MM.1S (cell line): ENCODE data around the gene MAGEA6.
"Not testable (repeated sequence)": the region's sequence is repeated elsewhere in the genome, so short reads cannot be mapped to it uniquely, and the experiment has no call there.

Experiments used
- DNase-seq: peaks from one replicate; pipeline ENCODE4 v3.0.0-alpha.2; 2015
- H2AFZ ChIP-seq: fragments of 300-600 bp; sonication (generic); 2 replicates; pipeline ENCODE4 v1.6.0; 2016; ENCODE audit warnings: antibody characterized with exemption, low read length
- H3F3A ChIP-seq: fragments of 300-600 bp; sonication (generic); 2 replicates; pipeline ENCODE4 v1.6.1; 2016; ENCODE audit warnings: mild to moderate bottlenecking, antibody characterized with exemption, low read length, moderate library complexity, mixed read lengths; ENCODE audit not compliant: insufficient read depth
- H3K27ac ChIP-seq: fragments of 300-600 bp; sonication (generic); 2 replicates; pipeline ENCODE4 v1.5.1; 2016; ENCODE audit warnings: mild to moderate bottlenecking, low read length
- H3K27me3 ChIP-seq: fragments of 300-600 bp; sonication (generic); replicated peaks from 2 replicates; pipeline ENCODE4 v1.6.0; 2016; ENCODE audit warnings: low read length; ENCODE audit not compliant: insufficient read depth
- H3K36me3 ChIP-seq: fragments of 300-600 bp; sonication (generic); replicated peaks from 2 replicates; pipeline ENCODE4 v1.6.1; 2016; ENCODE audit warnings: mild to moderate bottlenecking, low read length, mixed read lengths; ENCODE audit not compliant: insufficient read depth
- H3K4me1 ChIP-seq: fragments of 300-600 bp; sonication (generic); 2 replicates; pipeline ENCODE4 v1.6.1; 2016; ENCODE audit warnings: low read length, mixed read lengths
- H3K4me2 ChIP-seq: fragments of 300-600 bp; sonication (generic); 2 replicates; pipeline ENCODE4 v1.6.0; 2016; ENCODE audit warnings: low read depth, low read length
- H3K4me3 ChIP-seq: fragments of 300-600 bp; sonication (generic); 2 replicates; pipeline ENCODE4 v1.5.1; 2016; ENCODE audit warnings: low read length, mixed read lengths
- H3K79me2 ChIP-seq: fragments of 300-600 bp; sonication (generic); 2 replicates; pipeline ENCODE4 v1.6.1; 2016; ENCODE audit warnings: mixed run types, low read length, mixed read lengths
- H3K9ac ChIP-seq: fragments of 300-600 bp; sonication (generic); 2 replicates; pipeline ENCODE4 v1.6.1; 2016; ENCODE audit warnings: low read length, mixed read lengths
- H3K9me2 ChIP-seq: fragments of 300-600 bp; sonication (generic); replicated peaks from 2 replicates; pipeline ENCODE4 v1.6.1; 2016; ENCODE audit warnings: mild to moderate bottlenecking, low read length, mixed read lengths; ENCODE audit not compliant: insufficient read depth
- H3K9me3 ChIP-seq: fragments of 300-600 bp; sonication (generic); replicated peaks from 2 replicates; pipeline ENCODE4 v1.6.1; 2016; ENCODE audit warnings: mild to moderate bottlenecking, low read length, mixed read lengths; ENCODE audit not compliant: insufficient read depth
- H4K20me1 ChIP-seq: fragments of 300-600 bp; sonication (generic); 2 replicates; pipeline ENCODE4 v1.6.1; 2016; ENCODE audit warnings: mild to moderate bottlenecking, low read length, moderate library complexity, mixed read lengths; ENCODE audit not compliant: insufficient read depth
- EZH2 ChIP-seq: fragments of 300-600 bp; sonication (generic); optimal IDR thresholded peaks from 2 replicates; pipeline ENCODE3; 2017; ENCODE audit warnings: low read depth, mild to moderate bottlenecking, antibody characterized with exemption, low read length, mixed read lengths
- EZH2phosphoT487 ChIP-seq: fragments of 300-600 bp; sonication (generic); IDR thresholded peaks from 2 replicates; pipeline ENCODE4 v1.6.1; 2018; ENCODE audit warnings: antibody characterized with exemption, low read length
- TF ChIP-seq, protein P1 (sequence below): fragments of 300-600 bp; sonication (generic); IDR thresholded peaks from 2 replicates; pipeline ENCODE4 v1.5.1; 2016; ENCODE audit warnings: antibody characterized with exemption, low read length, mixed read lengths

The MAGEA6 gene

GRCh38 chrX:152810403-152810802, 40.9 kb upstream of the MAGEA6 start:
- DNase-seq: no peak

GRCh38 chrX:152806035-152806434, 36.5 kb upstream of the MAGEA6 start:
- Histone ChIP-seq H3K27me3 (no peaks in the 10 kb centered on the region), H4K20me1 (no peaks in the 10 kb centered on the region), H2AFZ (no peak overlapping the region), H3K27ac (no peak overlapping the region), H3K9me2 (no peaks in the 10 kb centered on the region), H3K79me2 (no peaks in the 10 kb centered on the region), H3K4me2 (no peak overlapping the region), H3K9me3 (no peaks in the 10 kb centered on the region), H3K9ac (no peak overlapping the region), H3F3A (no peaks in the 10 kb centered on the region), H3K4me1 (no peaks in the 10 kb centered on the region), H3K4me3 (no peak overlapping the region), H3K36me3 (no peaks in the 10 kb centered on the region)
- TF ChIP-seq, protein P1, sequence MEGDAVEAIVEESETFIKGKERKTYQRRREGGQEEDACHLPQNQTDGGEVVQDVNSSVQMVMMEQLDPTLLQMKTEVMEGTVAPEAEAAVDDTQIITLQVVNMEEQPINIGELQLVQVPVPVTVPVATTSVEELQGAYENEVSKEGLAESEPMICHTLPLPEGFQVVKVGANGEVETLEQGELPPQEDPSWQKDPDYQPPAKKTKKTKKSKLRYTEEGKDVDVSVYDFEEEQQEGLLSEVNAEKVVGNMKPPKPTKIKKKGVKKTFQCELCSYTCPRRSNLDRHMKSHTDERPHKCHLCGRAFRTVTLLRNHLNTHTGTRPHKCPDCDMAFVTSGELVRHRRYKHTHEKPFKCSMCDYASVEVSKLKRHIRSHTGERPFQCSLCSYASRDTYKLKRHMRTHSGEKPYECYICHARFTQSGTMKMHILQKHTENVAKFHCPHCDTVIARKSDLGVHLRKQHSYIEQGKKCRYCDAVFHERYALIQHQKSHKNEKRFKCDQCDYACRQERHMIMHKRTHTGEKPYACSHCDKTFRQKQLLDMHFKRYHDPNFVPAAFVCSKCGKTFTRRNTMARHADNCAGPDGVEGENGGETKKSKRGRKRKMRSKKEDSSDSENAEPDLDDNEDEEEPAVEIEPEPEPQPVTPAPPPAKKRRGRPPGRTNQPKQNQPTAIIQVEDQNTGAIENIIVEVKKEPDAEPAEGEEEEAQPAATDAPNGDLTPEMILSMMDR: no peak
- TF ChIP-seq EZH2phosphoT487: no peak
- TF ChIP-seq EZH2: no peak
- no peak for DNase-seq

More at GRCh38 chrX:152810403-152810802, 40.9 kb upstream of the MAGEA6 start:
- Histone ChIP-seq H3K27ac (no peak overlapping the region), H3K79me2 (no peaks in the 10 kb centered on the region), H3K4me3 (no peak overlapping the region), H4K20me1 (no peaks in the 10 kb centered on the region), H3K9me2 (no peaks in the 10 kb centered on the region), H3K9me3 (no peaks in the 10 kb centered on the region), H3K4me1 (no peaks in the 10 kb centered on the region), H3K9ac (no peak overlapping the region), H3K27me3 (no peaks in the 10 kb centered on the region), H3F3A (no peaks in the 10 kb centered on the region), H3K4me2 (no peak overlapping the region), H2AFZ (no peak overlapping the region), H3K36me3 (no peaks in the 10 kb centered on the region)
- TF ChIP-seq EZH2 (no peak), EZH2phosphoT487 (no peak)
- TF ChIP-seq, protein P1: no peak

DNA sequence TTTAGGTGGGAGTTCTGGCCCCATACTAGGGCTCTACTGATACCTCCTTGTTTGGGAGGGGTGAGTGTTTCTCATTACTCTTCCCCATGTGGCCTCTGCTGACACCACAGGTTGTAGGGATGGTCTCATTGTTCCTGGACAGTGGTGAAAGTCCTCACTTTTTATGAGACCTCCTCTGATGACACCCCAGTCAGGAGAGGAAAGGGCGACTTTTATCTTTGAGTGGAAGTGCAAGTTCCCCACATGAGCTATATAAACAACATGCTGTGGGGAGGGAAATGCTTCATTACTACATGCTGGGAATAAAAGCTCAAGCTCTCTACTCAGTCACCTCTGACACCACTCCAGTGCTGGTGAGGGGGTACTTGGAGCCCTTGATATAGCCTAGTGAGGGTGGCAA, 29.5 kb upstream of the MAGEA6 start:
- Histone ChIP-seq H3K79me2 (no peaks in the 10 kb centered on the region), H4K20me1 (no peaks in the 10 kb centered on the region), H3K9ac (no peak overlapping the region), H3K9me3 (no peaks in the 10 kb centered on the region), H3K4me3 (no peak overlapping the region), H3K9me2 (no peaks in the 10 kb centered on the region), H3K27me3 (no peaks in the 10 kb centered on the region), H3F3A (no peaks in the 10 kb centered on the region), H2AFZ (no peak overlapping the region), H3K4me1 (no peaks in the 10 kb centered on the region), H3K27ac (no peak overlapping the region), H3K36me3 (no peaks in the 10 kb centered on the region), H3K4me2 (no peak overlapping the region)
- DNase-seq: no peak
- TF ChIP-seq, protein P1: no peak
- TF ChIP-seq EZH2 (no peak), EZH2phosphoT487 (no peak)

DNA sequence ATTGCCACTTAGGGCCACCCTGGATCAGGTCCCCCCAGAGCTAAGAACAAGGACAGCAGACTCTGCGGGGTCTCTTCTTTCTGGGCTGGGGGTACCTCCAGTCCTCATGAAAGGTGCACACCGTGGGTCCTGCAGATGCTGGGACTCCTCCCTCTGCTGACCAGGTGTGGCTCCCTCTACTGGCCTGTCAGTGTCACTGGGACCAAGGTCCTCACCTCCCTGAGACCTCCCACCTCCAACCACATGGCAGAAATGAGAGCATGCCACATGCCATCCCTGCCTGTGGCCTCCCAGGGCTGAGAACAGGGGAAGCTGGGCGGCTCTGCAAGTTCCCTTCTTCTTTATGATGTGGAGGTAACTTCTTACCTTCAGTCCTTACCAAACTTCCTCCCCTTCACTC, 17.6 kb upstream of the MAGEA6 start:
- H4K20me1 ChIP-seq, DNase-seq, H3K9ac ChIP-seq, H3F3A ChIP-seq, H3K27ac ChIP-seq, H3K4me1 ChIP-seq, H2AFZ ChIP-seq, H3K36me3 ChIP-seq, H3K4me3 ChIP-seq, H3K27me3 ChIP-seq, H3K9me3 ChIP-seq, H3K79me2 ChIP-seq, H3K4me2 ChIP-seq, H3K9me2 ChIP-seq: not testable (repeated sequence)

DNA sequence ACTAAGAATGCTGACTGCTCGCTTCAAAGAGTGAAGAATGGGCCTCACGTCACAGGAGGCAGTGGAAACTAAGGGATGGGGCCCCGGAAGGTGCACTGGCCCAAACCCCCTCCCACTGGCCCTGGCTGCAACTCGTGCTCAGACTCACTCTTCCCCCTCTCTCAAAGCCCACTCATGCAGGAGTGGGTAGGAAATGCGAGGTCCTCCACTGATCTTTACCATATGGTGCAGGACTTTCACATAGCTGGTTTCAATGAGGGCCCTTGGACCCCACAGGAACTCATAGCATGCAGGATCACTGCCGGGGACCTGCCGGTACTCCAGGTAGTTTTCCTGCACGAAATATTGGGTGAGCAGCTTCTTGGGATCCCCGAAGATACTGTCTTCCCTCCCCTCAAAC, 2.9 kb downstream of the MAGEA6 start:
- not testable (repeated sequence) for H4K20me1 ChIP-seq, H3K27me3 ChIP-seq, H3K79me2 ChIP-seq, H3K9ac ChIP-seq, DNase-seq, H3K4me3 ChIP-seq, H3F3A ChIP-seq, H3K36me3 ChIP-seq, H3K27ac ChIP-seq, H3K9me2 ChIP-seq, H3K4me2 ChIP-seq, H3K9me3 ChIP-seq, H3K4me1 ChIP-seq, H2AFZ ChIP-seq

- not testable (repeated sequence) for H3K36me3 ChIP-seq, H3F3A ChIP-seq, H3K9me3 ChIP-seq, H4K20me1 ChIP-seq, H3K9ac ChIP-seq, H3K9me2 ChIP-seq, H2AFZ ChIP-seq, DNase-seq, H3K4me3 ChIP-seq, H3K27me3 ChIP-seq, H3K79me2 ChIP-seq, H3K4me1 ChIP-seq, H3K27ac ChIP-seq, H3K4me2 ChIP-seq
These were observed 7.9 kb downstream of the MAGEA6 start for GRCh38 chrX:152761582-152761981.
